GM19328 (cell line): Measurements from ENCODE around the gene CHRND.

ENCODE experiments used
- ATAC-seq: cut with Tn5 transposase; IDR thresholded peaks from one replicate; pipeline ENCODE4 v1.9.1; 2021; ENCODE audit warnings: mild to moderate bottlenecking, moderate library complexity; ENCODE audit not compliant: unreplicated experiment

Gene CHRND

GRCh38 chr2:232487385-232488096 is 38.4 kb upstream of the CHRND start, which contains the start of gene ECEL1:
Gene ECEL1, minus strand, starts transcription at chr2:232487834. Its CDS starts 1,181 bp downstream, at chr2:232486653.
- no peak for ATAC-seq

DNA sequence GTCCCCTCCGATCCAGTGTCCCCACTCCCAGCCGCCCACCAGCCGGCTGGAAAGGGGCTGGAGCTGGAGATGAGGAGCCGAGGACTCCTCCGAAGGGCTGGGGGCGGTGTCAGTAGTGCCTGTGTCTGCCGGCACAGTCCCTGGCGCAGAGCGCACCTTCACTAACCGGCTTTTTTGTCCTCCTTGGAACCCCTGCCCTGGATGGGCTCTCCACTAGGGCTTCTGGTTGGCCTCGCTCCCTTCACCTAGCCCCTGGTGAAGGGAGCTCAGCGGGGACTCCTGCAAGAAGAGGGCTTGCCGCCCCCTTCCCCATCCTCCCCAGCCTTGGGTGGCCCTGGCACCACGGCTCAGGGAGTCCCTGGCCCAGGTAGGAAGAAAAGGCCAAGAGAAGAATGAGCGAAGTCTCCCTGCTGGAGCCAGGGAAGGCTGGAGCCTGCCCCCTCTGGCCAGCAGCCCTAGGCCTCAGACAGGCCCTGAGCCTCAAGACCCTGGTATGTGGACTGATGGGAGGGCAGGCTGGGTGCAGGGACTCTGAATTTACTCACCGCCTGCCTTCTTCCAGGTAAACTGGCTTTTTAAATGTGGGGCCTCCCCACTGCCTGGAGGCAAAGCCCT is 37.8 kb upstream of the CHRND start:
- ATAC-seq = no peak

GRCh38 chr2:232488721-232489300 is 37.1 kb upstream of the CHRND start:
- no peak for ATAC-seq

- no peak for ATAC-seq
Measured at GRCh38 chr2:232489516-232490220, 36.3 kb upstream of the CHRND start.

GRCh38 chr2:232490221-232491138 is 35.5 kb upstream of the CHRND start:
- no peak for ATAC-seq

DNA sequence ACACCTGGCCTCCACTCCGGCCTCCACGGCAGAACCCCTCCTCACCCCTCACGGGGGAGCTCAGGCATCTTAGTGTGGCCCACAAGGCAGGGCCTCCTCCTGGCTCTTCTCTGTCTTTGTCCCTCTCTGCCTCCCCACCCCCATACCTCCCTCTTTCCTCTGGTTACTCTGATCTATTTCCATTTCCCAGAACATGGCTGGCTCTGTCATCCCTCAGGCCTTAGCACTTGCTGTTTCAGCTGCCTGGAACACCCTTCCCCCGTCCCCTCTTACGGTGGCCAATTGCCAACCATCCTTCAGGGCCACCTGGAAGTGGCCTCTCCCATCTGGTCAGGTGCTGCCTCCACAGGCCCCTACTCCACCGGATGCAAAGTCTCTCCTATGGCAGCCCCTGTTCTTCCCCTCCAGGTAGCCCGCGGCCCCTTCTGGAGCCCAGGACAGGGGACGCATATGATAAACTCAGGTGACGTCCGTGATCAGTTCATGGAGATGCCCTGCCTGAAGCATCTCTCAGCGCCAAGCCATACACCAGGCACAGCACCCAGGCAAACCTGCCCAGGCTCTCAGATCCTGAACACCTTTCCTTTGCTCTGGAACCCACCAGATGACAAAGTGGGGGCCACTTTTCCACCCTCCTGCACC is 34.7 kb upstream of the CHRND start:
- ATAC-seq = no peak

DNA sequence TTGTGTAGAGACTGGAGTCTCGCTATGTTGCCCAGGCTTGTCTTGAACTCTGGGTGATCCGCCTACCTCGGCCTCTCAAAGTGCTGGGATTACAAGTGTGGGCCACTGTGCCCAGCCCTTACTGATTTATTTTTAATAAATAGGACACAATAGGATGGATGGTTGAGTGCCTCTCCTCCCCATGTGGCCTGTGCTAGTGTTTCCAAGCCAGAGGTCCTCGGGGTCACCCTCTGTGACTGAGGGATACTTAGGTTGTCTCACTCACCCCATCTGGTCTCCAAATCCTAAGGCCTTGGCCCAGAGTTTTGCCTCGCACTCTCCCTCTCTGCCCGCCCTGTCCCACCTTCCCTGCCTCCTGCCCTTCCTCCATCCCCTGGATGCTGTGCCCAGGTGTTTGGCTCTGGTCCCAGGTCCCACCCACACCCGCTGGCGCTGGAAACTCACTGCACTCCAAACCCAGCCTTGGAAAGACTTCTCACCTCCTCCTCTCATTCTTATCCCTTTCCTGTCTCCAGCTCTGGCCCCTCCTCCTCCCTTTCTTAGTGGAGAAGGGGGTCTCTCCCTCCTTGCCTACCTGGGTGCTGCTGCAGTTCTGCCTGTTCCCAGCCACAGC is 33.6 kb upstream of the CHRND start:
- no peak for ATAC-seq

- no peak for ATAC-seq
Measured at GRCh38 chr2:232492963-232493700, 32.8 kb upstream of the CHRND start.

GRCh38 chr2:232493701-232494474 is 32.1 kb upstream of the CHRND start:
- no peak for ATAC-seq

DNA sequence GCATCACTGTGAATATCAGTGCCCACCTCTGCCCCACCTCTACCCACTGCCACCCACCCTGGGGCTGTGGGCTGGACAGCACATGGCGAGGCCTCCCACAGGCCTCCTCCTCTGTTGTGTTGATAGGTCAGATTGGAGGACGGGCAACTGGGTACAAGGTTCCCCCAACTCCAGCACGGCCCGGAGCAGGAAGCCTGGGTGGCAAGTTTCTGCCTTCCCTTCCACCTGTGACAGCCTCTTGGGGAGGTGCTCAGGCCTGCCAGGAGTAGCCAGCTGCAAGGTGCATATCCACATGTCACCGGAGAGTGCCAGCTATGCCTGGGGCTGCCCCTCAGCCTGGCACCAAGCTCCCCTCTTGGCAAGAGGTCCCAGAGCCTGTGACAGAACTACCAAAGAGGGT is 31.4 kb upstream of the CHRND start:
- no peak for ATAC-seq

- no peak for ATAC-seq
Measured at GRCh38 chr2:232495292-232495691, 30.7 kb upstream of the CHRND start.

DNA sequence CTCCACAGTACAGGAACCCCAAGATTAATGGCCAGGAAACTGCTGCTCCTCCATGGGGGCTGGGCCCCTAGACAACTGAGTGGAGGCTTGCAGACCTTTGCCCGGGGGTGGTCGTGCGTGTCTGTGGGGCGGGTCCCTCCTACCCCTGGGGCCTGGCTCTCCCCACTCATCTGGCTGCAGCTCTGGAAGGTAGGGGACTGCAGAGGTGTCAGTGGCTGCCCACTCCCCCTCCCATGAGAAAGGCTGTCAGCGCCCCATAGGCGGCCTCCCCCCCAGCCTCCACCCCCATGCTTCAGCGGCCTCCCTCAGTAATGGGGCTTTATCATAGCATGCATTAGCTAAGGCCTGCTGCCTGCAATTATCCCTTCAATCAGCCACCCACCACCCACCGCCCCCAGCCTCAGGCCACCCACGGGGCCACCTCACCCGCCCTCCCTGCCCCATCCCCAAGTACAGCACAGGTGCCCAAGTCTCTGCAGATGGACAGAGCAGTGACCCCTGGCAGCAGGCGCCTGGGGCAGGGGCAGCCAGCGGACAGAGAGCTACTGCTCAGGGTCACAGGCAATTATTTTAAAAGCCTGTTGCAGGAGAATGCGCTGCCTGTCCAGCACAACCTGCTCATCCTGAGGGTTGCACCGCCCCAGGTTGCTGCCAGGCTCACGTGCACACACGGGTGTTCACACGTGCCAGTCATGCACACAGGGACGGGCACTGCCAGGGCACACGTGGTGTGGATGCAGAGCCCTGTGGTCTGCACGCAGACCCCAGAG is 29.3 kb upstream of the CHRND start:
- ATAC-seq = no peak

DNA sequence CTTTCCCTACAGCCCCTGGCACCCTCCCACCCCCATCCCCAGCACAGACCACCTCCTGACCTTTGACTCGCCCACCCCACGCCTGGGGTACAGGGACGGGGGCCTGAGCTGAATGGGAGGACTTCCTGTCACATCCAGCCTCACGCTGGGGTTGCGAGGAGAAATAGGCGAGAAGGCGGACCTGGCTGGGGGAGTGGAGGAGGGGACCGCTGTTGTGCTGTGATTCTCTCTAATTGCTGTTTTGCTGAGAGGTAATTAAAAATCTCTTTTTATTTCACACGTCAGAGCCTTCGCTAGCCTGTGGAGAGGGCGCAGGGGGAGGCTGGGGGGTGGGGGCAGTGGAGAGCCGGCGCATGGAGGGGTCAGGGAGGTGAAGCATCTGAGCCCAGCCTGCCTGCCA is 28.6 kb upstream of the CHRND start:
- no peak for ATAC-seq

DNA sequence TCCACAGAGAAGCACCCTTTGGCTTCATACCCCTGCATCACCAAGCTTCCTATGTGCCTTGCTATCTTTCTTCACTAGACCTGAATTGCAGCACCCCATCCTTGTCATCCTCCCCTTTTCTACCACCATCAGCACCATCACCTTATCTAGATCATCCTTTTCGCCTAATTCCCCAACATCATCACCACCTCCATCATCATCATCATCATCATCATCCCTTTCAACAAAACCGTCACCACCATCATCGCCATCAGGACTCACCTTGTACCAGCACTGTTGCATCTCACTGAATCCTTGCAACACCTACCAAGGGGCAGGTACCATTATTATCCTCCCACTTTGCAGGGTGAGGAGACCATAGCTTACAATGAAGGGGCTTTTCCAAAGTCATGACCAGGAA is 27.5 kb upstream of the CHRND start:
- ATAC-seq = no peak

DNA sequence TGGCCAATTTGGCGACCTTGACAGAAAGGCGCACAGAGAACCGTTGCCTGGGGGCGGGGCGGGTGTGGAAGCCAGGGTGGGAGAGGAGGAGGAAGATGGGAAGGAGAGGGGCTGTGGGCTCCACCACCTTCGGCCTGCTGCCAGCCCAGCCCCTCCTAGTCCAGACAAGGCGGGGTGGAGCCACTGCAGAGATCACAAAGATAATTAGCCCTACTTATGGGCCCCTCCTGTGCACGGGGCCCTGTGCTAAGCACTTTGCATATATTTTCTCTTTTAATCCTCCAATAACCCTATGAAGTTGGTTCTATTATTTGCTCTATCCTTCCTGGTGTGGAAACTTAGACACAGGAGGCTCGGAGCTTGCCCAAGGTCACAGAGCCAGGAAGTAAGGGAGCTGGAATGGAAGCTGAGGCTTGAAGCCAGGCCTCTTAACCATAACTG is 24.6 kb upstream of the CHRND start:
- ATAC-seq = no peak

- no peak for ATAC-seq
Measured at GRCh38 chr2:232501794-232502390, 24.1 kb upstream of the CHRND start.

DNA sequence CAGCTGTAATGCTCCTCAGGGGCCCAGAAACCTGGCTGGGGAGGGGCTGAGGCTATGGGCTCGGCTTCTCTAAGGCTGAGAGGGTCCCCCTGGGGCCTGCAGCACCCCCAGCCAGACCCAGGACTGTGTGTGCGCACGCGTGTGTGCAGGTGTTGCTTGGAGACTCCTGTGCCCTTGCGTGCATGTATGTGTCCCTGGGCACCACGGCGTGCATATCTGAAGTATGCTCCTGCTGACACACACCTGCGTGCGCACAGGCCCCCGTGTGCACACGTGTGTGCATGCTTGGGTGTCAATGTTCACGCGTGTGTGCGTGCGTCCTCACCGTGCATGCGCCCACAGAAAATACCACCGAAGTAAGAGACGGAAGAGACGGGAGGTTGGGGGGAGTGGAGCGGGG is 23.4 kb upstream of the CHRND start:
- ATAC-seq = no peak
